Iris pigment epithelial cell (primary cell): ENCODE results near the gene PRKD1.
A peak's percentile ranks its signal among the peaks of the same experiment; 100 is the strongest.

ENCODE experiments used
- DNase-seq: peaks from one replicate; pipeline ENCODE4 v3.0.0-alpha.2; 2011; ENCODE audit warnings: low read depth

Gene PRKD1

GRCh38 chr14:29671034-29671433 lies 256.6 kb downstream of the PRKD1 start:
- peak; percentile 71 for DNase-seq

GRCh38 chr14:29668201-29668600 lies 259.4 kb downstream of the PRKD1 start:
- DNase-seq, result no peak

GRCh38 chr14:29664515-29664914 lies 263.1 kb downstream of the PRKD1 start:
- DNase-seq, result no peak

DNA sequence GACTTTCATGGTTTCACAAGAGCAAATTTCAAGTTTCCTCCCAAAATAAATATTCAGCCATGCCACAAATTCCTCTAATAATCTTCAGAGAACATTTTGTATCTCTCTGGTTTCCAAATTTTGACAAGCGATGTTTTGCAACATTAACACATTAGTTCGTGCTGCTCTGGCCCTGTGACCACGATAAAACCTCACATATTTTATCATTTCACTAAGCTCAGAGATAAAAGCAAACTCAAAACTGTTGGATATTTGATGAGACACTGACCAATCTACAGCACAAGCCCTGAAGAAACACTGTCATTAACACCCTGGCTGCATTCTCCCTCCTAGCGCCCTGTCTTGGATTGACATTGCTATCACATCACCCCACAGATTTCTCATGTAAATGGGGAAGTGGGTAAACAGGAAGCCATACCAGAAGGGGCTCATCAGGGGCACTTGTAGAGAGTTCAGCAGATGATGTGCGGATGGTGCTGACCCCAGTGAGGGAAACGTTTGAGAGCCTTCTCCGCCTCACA lies 264.3 kb downstream of the PRKD1 start:
- DNase-seq, result peak; percentile 67

- peak; percentile 75 for DNase-seq
These were observed 272.6 kb downstream of the PRKD1 start for GRCh38 chr14:29654901-29655550.

DNA sequence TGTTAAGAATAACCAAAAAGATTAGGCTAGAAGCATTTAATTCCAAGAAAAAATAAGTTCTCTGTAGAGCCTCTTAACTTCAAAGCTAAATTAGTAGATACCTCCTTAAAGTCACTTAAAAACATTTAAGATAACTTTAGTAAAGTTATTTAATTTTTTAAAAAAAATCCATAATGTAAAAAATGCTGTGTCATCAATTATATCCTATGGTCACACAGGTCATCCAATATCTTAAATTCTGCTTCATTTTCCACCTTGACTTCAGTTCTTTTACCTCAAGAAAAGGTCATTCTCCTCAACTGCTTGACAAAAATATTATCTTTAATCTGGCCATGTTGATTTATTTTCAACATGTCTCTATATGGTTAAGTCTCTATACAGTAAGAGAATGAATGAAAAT lies 274.3 kb downstream of the PRKD1 start:
- no peak for DNase-seq

- DNase-seq, result peak; percentile 52
These were observed 275.1 kb downstream of the PRKD1 start for GRCh38 chr14:29652571-29652970.

- peak; percentile 83 for DNase-seq
These were observed 276.9 kb downstream of the PRKD1 start for GRCh38 chr14:29650554-29651269.

DNA sequence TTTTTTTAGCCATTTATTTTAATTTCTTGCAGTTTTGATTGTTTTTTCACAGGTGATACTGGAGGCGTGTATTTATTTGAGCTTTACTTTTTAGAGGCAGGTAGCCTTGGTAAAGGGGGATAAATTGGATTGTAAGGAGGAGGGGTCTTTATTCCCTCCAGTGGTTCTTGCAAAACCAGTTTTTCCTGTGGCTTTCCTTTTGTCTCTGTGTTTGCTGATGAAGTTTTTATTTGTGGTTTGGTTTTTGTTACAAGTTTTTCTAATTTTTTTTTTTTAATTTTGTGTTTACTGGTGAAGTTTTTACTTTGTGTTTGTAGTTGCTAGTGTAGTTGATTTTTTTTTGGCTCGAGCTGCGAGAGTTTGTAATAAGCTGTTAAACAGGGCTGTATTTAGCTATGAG lies 278.5 kb downstream of the PRKD1 start:
- DNase-seq, result no peak

- no peak for DNase-seq
These were observed 279.6 kb downstream of the PRKD1 start for GRCh38 chr14:29648045-29648444.

DNA sequence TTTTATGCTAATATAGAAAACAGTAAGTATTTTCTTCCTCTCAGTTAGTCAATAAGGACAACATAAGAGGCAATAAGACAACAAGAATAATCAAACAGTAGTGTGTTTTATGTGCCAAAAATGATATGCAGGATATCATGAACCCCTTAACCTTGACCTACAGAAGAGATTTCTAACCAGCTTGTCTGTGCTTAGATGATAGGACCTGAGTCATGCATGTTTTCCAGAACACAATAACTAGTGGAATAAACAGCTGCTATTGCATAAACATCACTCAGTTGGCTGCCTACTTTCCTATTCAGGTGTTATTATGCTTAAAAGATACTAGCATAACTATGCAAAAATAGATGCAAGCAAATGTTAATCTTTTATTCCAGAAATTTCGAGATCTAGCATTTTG lies 282.5 kb downstream of the PRKD1 start:
- DNase-seq, result peak; percentile 56

GRCh38 chr14:29643433-29644211 lies 284.0 kb downstream of the PRKD1 start:
- peak; percentile 81 for DNase-seq

DNA sequence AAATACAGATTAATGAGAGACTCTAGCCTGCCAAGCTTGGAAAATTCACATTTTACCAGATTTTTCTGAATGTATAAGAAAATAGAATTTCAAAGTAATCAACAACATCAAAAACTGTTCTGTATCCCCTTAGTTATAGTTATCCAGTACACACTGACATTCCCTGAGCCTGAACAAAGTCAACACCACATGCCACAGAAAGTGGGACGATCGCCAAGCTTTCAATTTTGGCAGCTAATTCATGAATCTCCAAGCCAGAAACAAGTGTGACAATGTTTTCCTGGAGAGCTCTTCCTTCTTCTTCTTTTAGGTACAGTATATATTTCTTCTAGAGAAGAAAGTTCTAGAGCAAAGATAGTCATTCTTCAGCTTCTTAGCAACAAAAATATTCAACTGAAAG lies 290.2 kb downstream of the PRKD1 start:
- peak; percentile 82 for DNase-seq

GRCh38 chr14:29636870-29637269 lies 290.8 kb downstream of the PRKD1 start:
- no peak for DNase-seq

DNA sequence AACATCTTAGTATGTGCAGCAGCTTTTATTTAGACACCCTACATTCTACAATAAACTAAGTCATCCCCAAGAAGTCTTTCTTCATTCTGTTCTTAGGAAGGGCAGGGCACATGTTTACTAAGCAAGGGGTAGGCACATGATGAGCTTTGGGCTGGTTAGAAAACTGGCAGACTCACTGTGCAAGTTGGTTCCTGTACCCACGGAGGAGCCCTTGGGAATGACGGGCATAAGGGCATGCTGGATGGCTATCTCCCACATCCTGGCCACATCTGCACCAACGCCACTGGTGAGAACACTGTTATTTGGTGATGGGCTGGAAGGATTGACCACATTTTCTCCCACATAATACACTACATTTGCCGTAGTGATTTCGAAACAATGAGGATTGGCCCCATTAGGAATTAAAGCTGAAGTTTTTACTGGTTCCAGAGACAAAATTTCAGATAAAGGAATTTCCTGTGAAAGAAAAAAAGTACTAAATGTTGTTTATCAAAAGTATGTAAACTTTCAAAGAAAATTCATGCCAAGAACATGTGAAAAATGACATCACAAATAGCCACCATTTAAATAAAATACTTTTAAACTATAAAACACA lies 297.0 kb downstream of the PRKD1 start:
- peak; percentile 49 for DNase-seq

GRCh38 chr14:29629839-29630238 lies 297.8 kb downstream of the PRKD1 start:
- no peak for DNase-seq

DNA sequence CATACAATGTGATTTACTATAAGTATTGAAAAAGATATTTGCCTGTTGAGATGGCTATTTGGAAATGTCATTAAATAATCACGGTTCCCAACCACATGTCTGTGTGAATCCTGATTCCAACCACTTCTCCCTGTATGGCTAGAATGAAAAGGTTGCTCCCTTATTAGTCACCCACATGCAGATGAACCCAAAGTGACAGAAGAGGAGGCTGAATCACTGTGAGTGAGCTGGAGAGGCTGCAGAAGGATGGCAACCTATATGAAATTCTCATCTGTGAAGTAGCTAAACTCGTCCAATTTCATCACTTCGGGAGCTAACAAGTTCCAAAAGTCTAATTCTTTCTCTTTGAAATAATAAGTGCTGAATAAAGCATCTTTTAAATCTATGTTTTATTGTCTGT lies 300.5 kb downstream of the PRKD1 start:
- DNase-seq, result peak; percentile 40

GRCh38 chr14:29618323-29619067 lies 309.2 kb downstream of the PRKD1 start:
- DNase-seq, result no peak

- DNase-seq, result no peak
These were observed 310.7 kb downstream of the PRKD1 start for GRCh38 chr14:29616922-29617321.

- no peak for DNase-seq
These were observed 318.8 kb downstream of the PRKD1 start for GRCh38 chr14:29608861-29609260.

- DNase-seq, result peak; percentile 19
These were observed 320.5 kb downstream of the PRKD1 start for GRCh38 chr14:29607169-29607568.

GRCh38 chr14:29603696-29604095 lies 324.0 kb downstream of the PRKD1 start:
- no peak for DNase-seq
